Chondrocyte (in vitro differentiated cells): ENCODE measurements around the gene GSTM4. TPM values are rescaled to one million over a fixed set of nuclear protein-coding genes. Genes with fewer than 3 reads are reported as not detected.

Experiments used
- DNase-seq: peaks from one replicate; pipeline ENCODE4 v3.0.0; 2021; ENCODE audit warnings: mixed read lengths, low spot score
- H3K27ac Mint-ChIP-seq: one replicate; pipeline ENCODE4 v1.8.0; 2021; ENCODE audit warnings: mild to moderate bottlenecking, moderate library complexity, mixed read lengths; ENCODE audit not compliant: unreplicated experiment
- H3K27me3 Mint-ChIP-seq: 2 replicates; pipeline ENCODE4 v1.8.0; 2021; ENCODE audit warnings: low read depth, mixed read lengths
- H3K36me3 Mint-ChIP-seq: 2 replicates; pipeline ENCODE4 v1.8.0; 2021; ENCODE audit warnings: low read depth, mixed read lengths
- H3K4me1 Mint-ChIP-seq: 2 replicates; pipeline ENCODE4 v1.8.0; 2021; ENCODE audit warnings: low read depth, mild to moderate bottlenecking, mixed read lengths
- H3K4me3 Mint-ChIP-seq: one replicate; pipeline ENCODE4 v1.8.0; 2021; ENCODE audit warnings: mild to moderate bottlenecking, moderate library complexity, mixed read lengths; ENCODE audit not compliant: unreplicated experiment
- H3K9me3 Mint-ChIP-seq: 2 replicates; pipeline ENCODE4 v1.8.0; 2021; ENCODE audit warnings: low read depth, mixed read lengths
- CTCF ChIP-seq: fragments of 200-600 bp; sonication (generic); IDR thresholded peaks from 2 replicates; pipeline ENCODE4 v1.5.0; 2021; ENCODE audit warnings: antibody characterized with exemption, mild to moderate bottlenecking, moderate library complexity
- total RNA-seq: library from RNA; stranded (reverse); gene quantifications from 3 replicates; pipeline ENCODE4 v1.2.1, GENCODE V29; 2021

GSTM4 gene
- total RNA-seq, 1 donor from 2014 or later: 14.5 TPM

DNA sequence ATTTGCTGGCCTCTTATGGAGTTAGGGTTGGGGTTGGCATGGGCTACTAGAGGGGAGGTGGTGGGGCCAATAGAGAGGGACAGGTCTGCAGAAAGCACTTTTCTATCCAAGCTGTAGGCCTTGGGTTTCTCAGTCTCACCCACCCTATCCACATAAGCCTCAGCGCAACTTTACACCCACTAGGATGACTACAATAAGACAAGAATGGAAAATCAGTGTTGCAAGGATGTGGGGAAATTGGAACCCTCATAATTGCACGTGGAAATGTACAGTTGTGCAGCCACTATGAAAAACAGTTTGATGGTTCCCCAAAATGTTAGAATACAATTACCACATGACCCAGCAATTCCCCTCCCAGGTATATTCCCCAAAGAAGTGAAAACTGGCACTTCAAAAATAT lies 14.0 kb upstream of the GSTM4 start:
- no peak for DNase-seq
- Mint-ChIP-seq H3K9me3 (peaks cover 5% of the 10 kb centered on the region), H3K4me1 (peaks cover 15% of the 10 kb centered on the region), H3K4me3 (no peak overlapping the region), H3K27ac (no peak overlapping the region), H3K27me3 (no peaks in the 10 kb centered on the region), H3K36me3 (no peaks in the 10 kb centered on the region)
- no peak for TF ChIP-seq CTCF

DNA sequence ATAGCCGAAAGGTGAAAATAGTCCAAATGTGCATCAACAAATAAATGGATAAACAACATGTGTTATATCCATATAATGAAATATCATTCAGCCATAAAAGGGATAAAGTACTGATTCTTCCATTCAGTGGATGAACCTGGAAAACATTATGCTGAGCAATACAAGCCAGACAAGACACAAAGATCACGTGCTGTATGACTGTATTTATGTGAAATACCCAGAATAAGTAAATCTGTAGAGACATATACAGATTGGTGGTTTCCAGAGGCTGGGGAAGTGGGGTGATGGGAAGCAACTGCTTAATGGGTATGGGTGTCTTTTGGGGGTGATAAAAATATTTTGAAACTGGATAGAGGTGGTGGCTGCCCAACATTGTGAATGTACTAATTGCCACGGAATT lies 13.3 kb upstream of the GSTM4 start:
- Mint-ChIP-seq H3K36me3 (no peaks in the 10 kb centered on the region), H3K4me1 (peaks cover 15% of the 10 kb centered on the region), H3K4me3 (no peak overlapping the region), H3K9me3 (peaks cover 8% of the 10 kb centered on the region), H3K27me3 (no peaks in the 10 kb centered on the region), H3K27ac (no peak overlapping the region)
- no peak for DNase-seq
- TF ChIP-seq CTCF: no peak

DNA sequence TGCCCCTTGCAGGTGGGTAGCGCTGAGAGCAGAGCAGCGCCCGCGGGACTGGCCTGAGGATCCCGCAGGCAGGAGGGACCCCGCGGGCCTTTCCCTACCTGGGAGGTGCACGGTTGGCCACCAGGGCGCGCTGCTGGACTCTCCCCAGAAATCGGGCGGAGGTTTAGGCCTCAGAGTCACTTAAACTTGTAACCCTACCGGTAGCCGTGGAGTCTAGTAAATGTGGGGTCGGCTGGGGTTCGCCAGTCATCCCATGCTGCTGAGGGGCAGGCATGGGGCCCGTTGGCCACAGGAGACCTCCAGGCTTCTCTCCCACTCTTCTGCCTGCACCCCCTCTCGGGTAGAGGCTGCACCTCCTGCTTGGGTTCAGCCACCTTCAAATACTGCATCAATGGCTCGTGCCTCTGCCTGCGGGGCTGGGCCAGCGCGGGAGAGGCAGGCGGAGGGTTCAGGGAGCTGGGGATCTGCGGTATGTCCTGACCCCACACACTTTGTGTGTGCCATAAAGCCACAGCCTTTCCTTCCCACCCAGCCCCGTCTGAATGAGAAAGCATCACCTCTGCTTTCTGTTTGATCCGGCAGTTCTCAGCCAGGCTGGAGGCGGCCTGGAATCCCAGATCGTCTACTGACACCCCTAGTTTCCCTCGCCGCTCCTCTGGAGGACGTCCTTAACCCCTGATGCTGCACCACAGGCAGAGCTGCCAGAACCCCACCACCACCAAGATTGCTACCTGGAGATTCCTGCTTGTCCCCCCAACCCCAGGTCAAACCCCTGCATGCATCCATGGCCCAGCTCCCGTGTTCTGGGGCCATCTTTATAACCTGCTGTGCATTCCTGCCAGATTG lies 12.3 kb upstream of the GSTM4 start:
- no peaks in the 10 kb centered on the region for H3K36me3 Mint-ChIP-seq

DNA sequence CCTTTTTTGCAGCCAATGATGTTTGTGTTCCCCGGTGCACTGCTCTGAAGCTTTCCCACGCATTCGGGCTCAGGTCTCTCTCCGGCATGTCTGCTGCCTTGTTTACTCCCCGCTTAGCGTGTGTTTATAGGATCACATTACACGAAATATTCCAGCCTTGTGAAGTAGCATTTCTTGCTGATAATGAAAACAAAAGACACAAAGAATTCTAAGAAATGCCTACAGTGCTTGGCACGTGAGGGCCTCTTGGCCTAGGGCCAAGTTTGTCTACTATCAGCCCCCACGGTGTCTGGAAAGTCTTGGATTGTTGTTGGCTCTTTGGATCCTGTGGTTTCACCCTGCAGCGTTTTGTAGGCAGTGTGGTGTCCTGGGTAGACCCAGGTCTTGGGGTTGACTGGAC lies 11.2 kb upstream of the GSTM4 start:
- Mint-ChIP-seq H3K4me1 (peaks cover 15% of the 10 kb centered on the region), H3K27ac (peak overlapping the region; percentile 32), H3K4me3 (no peak overlapping the region), H3K27me3 (no peaks in the 10 kb centered on the region), H3K9me3 (peaks cover 8% of the 10 kb centered on the region), H3K36me3 (no peaks in the 10 kb centered on the region)
- DNase-seq: peak; percentile 28
- no peak for TF ChIP-seq CTCF

More for the DNA sequence above, 12.3 kb upstream of the GSTM4 start:
- H3K27me3 Mint-ChIP-seq: no peaks in the 10 kb centered on the region
- H3K9me3 Mint-ChIP-seq: peaks cover 8% of the 10 kb centered on the region
- peak overlapping the region; percentile 49 for H3K27ac Mint-ChIP-seq
- no peak overlapping the region for H3K4me3 Mint-ChIP-seq
- TF ChIP-seq CTCF: peak; percentile 92
- DNase-seq: peak; percentile 85
- peaks cover 15% of the 10 kb centered on the region for H3K4me1 Mint-ChIP-seq

DNA sequence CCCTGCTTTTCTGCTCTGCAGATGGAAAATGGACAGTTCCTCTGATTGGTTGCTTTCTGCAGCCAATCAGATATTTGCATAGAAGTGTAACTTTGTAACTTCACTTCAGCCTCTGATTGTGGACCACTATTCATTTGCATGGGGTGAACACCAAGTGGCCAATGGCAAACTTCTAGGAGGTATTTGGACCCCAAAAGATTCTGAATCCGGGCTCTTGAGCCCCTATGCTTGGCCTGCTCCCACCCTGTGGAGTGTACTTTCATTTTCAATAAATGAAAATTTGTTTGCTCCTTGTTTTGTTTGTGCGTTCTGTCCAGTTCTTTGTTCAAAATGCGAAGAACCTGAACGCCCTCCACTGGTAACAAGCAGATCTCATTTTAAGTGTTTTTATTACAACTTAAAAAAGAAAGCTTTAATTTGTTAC lies 6.4 kb upstream of the GSTM4 start:
- peak; percentile 66 for TF ChIP-seq CTCF
- no peak for DNase-seq
- H3K4me3 Mint-ChIP-seq: no peak overlapping the region

More for the DNA sequence above, 6.4 kb upstream of the GSTM4 start:
- Mint-ChIP-seq H3K27ac (no peak overlapping the region), H3K27me3 (no peaks in the 10 kb centered on the region), H3K4me1 (peaks cover 23% of the 10 kb centered on the region), H3K9me3 (peaks cover 8% of the 10 kb centered on the region), H3K36me3 (no peaks in the 10 kb centered on the region)
